NCI-H2196 (cell line): ENCODE measurements around the gene R3HDM4.

Experiments used
- DNase-seq: peaks from one replicate; lab custom pipeline; 2025; ENCODE audit not compliant: unreplicated experiment; lab: John Stamatoyannopoulos, UW

The R3HDM4 gene

GRCh38 chr19:917323-918151, 4.5 kb upstream of the R3HDM4 start, which contains the start of gene KISS1R:
KISS1R (plus strand) TSS chr19:917333; CDS start chr19:917503, 170 bp downstream.
- DNase-seq: peak; percentile 83

- peak; percentile 68 for DNase-seq
Observed at GRCh38 chr19:916645-917322, 3.8 kb upstream of the R3HDM4 start.

- DNase-seq: no peak
Observed at GRCh38 chr19:912181-913079, 589 bp downstream of the R3HDM4 start.

GRCh38 chr19:911197-912033, 1.6 kb downstream of the R3HDM4 start:
- DNase-seq: no peak

DNA sequence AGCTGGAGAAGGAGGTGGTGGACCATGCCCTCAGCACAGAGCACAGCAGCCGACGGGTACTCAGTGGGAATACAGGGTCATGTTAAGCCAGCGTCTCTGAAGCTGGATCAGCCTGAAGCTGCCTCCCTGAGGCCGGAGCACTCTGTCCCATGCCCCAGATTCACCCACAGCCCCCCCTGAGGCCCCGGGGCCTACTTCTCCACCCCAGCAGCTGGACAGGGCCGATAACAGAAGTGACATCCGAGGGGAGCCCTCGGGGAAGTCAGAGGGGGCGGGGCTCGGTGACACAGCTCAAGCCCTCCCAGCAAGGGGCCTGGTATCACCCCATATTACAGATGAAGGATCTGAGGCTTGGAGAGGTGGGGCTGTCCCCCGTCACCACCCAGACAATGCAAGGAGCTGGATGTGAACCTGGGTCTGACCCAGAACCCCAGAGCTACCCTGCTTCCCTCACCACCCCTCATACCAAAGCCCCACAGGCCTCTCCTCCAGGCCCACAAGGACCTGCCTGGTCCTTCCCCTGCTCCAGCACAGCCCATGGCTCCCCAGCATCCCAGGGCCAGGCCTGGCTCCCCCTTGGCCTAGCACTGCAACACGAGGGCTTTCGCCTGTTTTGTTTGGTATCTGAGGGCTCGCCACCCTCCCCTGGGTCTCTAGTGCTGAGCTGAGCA, 5.7 kb downstream of the R3HDM4 start:
- no peak for DNase-seq

GRCh38 chr19:906480-906879, 6.5 kb downstream of the R3HDM4 start:
- no peak for DNase-seq

DNA sequence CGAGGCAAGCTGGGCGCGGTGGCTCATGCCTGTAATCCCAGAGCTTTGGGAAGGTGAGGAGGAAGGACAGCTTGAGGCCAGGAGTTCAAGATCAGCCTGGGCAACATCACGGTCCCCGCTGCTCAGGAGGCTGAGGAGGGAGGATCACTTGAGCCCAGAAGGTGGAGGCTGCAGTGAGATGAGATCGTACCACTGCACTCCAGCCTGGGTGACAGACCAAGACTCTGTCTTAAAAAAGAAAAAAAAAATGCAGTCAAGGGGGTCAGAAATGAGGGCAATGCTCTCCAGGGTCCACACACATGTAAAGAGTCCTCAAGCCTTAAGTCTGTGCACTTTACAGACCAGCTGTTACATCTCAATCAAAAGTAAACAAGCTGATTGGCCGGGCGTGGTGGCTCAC, 8.5 kb downstream of the R3HDM4 start:
- DNase-seq: no peak

DNA sequence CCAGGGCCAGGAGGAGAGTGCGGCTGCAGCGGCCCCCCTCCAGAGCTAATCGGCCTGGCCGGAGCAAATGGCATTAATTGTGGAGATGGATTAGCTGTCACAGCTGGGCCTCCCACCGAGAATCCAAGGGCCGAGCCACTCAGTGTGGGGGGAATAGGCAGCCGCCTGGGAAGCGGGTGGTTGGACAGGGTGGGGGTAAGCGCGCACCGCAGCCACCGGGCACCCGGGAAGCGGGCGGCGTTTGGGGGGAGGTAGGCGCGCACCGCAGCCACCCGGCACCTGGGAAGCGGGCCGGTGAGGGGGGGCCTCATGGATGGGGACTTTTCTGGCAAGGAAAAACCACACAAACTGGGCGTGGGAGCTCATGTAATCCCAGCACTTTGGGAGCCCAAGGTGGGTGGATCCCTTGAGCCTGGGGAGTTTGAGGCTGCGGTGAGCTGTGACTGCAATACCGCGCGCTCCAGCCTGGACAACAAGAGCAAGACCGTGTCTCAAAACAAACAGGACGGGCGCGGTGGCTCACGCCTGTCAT, 9.7 kb downstream of the R3HDM4 start:
- DNase-seq: no peak

DNA sequence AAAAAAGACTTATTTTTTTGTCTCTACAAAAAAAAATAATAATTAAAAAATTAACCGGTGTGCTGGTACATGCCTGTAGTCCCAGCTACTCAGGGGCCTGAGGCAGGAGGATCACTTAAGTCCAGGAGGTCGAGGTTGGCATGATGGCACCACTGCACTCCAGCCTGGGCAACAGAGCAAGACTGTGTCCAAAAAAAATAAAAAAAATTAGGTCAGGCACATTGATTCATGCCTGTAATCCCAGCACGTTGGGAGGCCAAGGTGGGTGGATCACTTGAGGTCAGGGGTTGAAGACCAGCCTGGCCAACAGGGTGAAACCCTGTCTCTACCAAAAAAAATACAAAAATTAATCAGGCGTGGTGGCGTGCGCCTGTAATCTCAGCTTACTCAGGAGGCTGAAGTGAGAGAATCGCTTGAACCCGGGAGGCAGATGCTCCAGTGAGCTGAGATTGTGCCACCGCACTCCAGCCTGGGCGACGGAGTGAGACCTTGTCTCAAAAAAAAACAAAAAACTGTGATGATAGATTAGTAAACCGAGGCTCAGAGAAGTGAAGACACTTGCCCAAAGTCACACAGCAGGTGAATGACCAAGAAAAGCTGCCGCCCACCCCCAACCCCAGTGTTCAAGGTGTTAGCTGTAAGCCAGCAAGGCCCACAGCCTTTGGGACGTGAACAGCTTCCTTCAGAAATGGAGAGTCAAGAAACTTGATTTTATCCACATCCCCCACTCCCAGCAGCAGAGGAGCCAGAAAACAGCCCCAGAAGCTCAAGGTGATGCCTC, 10.4 kb downstream of the R3HDM4 start:
- DNase-seq: no peak

DNA sequence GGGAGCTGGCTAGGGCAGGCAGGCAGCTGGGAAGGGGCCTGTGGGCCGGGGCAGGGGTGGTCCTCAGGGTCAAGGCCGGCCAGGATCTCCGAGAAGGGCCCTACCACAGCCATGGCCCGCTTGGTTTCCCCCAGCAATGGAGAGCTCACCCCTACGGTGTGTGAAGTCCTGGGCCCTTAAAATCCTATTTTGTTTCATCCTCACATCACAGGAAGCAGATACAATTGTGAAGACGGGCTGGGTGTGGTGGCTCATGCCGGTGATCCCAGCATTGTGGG, 11.0 kb downstream of the R3HDM4 start:
- DNase-seq: no peak

DNA sequence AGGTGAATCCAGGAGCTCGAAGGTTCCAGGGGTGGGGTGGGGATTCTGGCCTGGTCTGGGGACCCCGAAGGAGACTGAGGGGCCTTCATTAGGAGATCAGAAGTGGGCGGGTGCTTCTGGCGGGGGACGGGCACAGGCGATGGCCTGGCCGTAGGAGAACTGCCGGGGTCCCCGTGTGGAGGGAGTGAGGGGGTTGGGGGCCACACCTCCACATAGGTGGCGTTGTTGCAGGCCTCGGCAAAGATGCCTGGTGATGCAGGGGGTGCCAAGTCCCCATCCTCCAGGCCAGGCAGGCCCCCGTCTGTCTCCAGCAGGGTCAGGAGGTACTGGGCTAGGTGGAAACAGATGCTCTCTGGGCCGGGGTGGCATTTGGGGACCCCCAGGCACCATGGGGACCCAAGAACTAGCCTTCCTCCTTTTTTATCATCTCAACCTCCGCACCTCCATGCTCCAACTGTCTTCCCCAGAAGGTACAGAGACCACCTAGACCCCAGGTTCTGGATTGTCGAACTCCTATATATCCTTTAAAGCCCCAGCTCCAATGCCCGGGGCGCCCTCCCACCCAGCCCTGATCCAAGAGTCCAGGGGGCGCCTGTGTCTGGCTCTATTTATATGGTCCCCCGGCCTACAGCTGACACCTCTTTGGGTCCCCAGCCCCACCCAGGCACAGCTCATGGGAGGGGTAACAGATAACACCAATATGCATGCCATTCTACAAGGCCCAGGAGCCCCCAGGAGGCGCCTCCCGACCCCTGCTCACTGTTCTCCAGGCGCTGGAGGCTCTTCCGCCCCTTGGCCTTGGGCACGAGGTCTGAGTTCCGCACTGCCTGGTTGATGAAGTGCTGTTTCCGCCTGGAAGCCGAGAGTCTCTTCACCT, 11.6 kb downstream of the R3HDM4 start:
- DNase-seq: no peak

DNA sequence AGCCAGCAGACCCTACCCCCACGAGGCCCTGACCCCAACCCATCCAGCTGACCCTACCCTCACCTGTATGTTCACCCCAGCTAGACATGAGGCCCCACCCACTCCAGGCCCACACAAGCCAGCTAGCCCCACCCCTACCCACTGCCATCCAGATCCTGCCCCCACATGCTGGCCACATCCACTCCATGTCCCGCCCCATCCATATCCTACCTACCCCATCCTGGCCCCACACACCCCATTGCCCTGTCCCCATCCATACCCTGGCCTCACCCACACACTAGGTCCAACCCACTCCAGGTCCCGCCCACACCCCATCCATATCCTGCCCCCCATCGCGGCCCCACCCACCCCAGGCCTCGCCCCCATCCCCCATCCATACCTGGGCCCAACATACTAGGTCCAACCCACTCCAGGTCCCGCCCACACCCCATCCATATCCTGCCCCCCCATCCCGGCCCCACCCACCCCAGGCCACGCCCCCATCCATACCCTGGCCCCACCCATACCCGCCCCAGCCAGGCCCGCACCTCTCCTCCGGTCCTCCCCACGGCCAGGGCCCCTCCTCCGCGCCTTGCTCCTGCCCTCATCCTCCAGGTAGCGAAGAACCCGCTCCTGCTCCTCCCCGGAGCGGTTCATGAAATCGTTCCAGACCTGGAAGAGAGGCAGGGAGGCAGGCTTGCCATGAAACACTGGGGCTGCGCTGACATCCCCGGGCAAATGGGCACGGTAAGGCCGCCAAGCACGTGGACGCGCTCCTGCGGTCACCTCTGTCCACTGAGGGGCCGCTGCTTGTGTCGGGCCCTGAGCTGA, 12.5 kb downstream of the R3HDM4 start:
- DNase-seq: peak; percentile 31

GRCh38 chr19:900043-900301, 13.0 kb downstream of the R3HDM4 start:
- no peak for DNase-seq

DNA sequence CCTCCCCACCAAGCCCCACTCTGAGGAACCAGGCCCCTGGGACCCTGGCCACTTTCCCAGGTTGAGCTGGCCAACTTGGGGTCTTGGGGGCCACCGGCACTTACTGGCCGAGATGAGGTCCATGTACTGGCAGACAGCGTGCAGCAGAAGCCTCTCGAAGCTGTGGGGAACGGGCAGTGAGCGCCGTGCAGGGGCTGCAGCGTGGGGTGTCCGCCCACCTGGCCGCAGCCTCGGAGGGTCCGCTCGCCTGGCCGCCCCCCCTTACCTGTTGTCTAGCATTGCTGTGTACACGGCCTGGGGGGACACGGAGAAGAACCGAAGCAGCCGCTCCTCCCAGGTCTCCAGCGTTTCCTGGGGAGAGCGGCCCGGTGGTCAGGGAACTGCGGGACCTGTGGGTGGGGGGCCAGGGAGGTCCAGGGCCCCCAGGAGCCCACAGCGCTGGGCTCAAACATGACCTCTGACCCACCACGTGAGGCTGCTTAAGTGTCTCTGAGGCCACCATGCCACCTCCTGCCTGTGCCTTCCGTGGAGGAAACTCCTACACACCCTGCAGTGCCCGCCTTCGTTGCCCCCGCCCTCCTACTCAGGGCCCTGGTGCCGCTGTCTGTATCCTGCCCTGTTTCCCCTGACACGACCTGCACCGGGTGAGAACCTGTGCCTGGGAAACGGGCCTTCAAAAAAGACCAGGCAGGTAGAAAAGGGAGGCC, 13.5 kb downstream of the R3HDM4 start:
- no peak for DNase-seq

- no peak for DNase-seq
Observed at GRCh38 chr19:898663-899062, 14.4 kb downstream of the R3HDM4 start.

DNA sequence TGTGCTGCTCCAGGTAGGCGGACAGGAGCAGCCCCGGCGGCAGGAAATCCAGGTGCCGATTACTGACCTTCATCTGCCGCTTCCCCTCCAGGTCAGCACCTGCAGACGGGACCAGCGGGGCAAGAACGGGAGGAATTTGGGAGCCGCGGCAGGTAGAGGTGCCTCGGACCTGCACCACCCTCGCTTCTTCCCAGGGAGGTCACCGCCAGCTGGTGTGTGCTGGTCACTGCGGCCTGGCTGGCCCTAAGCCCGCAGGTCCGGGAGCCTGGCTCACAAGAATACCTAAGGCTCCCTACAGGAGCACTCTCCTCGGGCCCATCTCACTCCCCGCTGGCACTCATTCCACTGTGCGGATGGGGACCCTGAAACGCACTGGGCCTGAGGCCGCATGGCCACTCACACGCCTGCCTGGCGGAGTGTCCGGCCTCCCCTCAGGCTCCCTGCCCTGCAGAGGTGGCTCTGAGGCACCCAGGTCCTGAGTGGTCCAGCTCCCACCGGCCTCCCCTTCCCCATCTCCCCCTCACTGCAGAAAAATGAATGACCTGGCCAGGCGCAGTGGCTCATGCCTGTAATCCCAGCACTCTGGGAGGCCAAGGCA, 15.5 kb downstream of the R3HDM4 start:
- no peak for DNase-seq

DNA sequence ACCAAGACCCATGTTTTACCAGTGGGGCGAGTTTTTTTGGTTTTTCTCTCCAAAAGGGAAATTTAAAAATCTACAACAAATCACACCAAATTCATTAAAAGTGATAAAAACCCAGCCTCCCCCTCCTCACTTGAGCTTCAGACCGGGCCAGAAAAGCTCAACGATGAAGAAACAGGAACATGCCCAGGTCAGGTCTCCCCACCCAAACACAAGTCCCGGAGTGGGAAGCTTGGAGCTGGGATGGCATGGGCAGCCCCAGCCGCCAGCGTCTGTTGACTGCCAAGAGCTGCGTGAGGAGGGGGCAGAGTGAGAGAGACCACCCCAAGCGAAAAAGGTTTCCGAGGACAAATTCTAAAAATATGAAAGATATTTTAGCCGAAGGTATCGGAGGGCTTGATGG, 16.0 kb downstream of the R3HDM4 start:
- DNase-seq: no peak
